Fibroblast of lung (primary cell): ENCODE measurements around the gene SNRPA1.

Source experiments
- CTCF ChIP-seq, 2 donors: IDR thresholded peaks in 1 of 2; conservative IDR thresholded peaks in 1 of 2; 1 replicate in 1 of 2; 2 replicates in 1 of 2; pipeline ENCODE4 v1.5.1; 2011 to 2012; ENCODE audit warnings: low read length in 2 of 2, control low read depth in 1 of 2, inconsistent platforms in 1 of 2, low read depth in 1 of 2, mild to moderate bottlenecking in 1 of 2
- EZH2 ChIP-seq: IDR thresholded peaks from 2 replicates; pipeline ENCODE4 v1.5.1; 2012; ENCODE audit warnings: low read length, control low read depth, mild to moderate bottlenecking; ENCODE audit errors: missing control alignments

- no peak for TF ChIP-seq CTCF (conservative IDR thresholded peaks at IDR 0.05 in 1 of 2, IDR thresholded peaks at IDR 0.05 in 1 of 2; ENCODE audit: low read depth in 1 of 2, low read length in 2 of 2)
- TF ChIP-seq EZH2: no peak
These were observed 33.0 kb upstream of the SNRPA1 start for GRCh38 chr15:101328001-101328400.
